Activated effector memory CD4-positive, alpha-beta T cell treated with Interleukin-2 at 50 U/mL for 16 hours (primary cell): ENCODE measurements around the gene CALML5.

Experiments used
- DNase-seq: peaks from one replicate; pipeline ENCODE4 v3.0.0-alpha.2; 2020

The CALML5 gene

DNA sequence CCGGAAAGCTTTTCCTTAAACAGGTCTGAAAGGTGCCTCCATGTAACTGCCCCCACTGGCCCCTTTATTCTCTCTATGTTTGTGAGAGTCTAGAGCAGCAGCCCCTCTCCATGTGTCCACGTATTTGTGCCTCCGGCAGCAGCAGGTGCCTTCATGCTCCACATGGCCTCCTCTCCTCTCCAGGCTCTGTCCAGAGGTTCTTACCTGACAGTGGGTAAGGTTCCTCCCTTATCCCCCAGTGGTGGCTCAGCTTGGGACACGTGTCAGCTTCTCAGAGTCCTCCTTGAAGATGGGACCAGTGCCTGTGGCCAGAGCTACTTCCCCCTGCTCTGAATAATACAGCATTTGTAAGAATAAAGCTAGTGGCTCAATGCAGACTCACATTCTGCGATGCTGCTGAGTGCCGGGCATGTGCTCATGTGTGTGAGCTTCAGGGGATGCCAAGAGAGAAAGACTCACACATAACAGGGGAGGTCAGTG lies 33.3 kb upstream of the CALML5 start:
- no peak for DNase-seq

DNA sequence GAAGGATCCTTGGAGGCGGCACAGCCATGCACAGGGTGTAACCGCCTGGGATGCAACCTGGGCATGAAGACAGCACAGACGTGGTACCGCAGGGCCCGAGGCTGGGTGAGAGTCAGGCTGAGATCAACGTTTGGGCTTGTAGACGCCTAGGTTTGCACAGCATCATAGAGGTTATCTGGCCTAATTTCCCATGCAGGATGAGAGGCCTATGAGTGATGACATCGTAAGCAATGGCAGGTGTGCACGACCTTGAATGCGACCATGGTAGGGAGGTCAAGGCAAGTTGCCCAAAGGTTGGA lies 32.9 kb upstream of the CALML5 start:
- DNase-seq = no peak

DNA sequence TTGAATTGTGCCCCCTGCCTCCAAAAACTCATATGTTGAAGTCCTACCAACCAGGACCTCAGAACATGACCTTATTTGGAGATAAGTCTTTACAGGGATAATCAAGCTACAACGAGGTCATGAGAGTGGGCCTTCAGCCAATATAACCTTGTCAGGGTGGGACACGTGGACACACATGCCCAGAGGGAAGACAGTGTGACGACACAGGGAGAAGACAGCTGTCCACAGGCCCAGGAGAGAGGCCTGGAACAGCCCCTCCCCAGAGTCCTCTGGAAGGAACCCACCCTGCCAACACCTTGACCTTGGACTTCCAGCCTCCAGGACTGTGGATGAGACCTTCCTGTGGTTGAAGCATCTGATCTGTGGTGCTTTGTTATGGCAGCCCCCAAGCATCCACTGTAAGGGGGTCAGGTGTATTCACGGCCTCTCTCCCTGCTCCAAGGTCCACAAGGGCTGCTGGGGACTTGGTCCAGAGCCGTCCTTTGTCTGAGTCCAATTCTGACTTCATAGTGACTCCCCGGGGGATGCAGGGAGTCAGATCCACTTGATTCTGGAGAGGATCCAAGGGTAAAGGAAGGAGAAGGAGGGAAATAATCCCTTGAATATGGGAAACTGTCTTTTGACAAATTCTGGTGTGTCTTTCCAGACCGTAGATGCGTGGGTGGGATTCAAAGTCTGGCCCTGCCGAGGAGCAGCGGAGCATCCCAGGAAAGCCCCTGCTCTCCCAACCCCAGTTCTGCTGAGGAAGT lies 32.4 kb upstream of the CALML5 start:
- DNase-seq = no peak

DNA sequence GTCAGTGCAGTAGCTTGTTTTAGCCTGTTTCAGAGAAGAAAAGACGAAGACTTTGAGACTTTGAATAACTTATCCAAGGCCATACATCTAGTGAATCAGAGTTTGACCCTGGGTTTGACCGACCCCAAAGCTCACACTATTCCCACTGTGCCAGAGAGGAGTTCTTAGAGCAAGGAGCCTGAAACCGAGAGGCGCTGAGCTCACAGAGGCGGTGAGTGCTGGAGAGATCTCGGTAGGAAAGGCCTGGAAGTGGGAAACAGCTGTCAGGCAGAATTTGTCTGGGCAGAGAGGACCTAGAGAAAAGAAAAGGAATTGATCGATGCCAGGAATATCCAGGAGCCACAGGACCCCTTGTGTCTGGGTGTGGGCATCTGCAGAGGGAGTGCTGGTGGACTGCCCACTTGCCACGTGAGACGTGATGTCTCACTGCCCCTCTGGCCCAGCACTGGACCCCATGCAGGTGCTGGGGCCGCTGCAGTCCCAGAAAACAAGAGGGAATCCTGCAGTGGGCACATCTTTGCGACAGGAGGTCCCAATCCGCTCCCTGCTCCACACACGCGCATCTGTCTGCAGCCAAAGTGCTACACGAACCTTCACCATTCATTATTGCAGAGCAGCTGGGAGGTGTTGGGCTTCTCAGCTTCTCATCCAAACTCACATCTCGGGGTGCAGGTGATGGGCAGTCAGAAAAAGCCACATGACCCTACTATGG lies 31.6 kb upstream of the CALML5 start:
- DNase-seq = no peak

DNA sequence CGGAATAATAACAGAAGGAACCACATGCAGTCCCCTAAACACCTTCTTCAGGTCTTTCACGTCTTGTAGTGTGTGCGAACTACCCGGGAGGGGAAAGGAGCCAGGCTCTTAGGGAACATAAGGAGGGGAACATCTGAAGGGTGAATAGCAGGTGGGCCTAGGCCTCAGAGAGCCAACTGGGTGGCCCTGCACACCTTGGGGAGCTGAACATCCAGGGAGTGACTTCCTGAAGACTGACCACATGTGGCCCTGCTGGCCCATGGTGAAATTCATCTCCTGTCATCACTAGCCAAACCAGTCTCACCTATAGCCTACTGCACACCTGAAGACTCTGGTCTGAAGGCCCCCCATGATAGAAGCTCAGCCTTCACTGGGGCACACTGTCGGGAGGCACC lies 31.0 kb upstream of the CALML5 start:
- DNase-seq = no peak

DNA sequence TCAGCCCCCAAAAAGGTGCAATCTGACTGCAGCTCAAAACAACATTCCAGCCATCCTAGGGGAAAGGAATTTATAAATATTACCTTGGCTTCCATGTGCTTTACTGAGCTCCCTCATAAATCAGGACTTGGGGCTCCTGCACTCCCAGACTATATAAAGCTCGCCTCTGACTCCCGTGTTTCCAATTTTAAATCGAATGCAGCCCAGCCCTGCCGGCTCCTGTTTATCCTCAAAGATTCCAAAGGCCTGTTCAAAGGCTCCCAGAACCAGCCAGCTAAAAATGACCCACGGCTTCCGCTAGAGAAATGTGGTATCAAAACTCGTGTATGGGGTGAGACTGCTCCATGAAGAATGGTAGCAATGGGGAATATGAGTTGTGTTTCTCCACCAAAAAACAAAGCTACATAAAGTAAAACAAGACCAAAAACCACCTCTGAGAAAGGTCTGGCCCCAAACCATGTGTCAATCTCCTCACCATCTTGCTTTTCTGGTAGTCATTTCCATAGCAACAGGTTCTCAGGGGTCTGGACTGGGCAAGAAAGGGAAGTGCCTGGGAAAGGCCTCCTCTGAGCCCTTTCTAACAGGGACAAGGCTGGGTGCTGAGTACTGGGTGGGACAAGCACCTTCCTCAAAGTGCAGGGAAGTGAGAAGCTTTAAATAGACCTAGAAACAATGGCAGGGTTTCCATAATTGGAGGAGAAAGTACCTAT lies 30.5 kb upstream of the CALML5 start:
- no peak for DNase-seq

DNA sequence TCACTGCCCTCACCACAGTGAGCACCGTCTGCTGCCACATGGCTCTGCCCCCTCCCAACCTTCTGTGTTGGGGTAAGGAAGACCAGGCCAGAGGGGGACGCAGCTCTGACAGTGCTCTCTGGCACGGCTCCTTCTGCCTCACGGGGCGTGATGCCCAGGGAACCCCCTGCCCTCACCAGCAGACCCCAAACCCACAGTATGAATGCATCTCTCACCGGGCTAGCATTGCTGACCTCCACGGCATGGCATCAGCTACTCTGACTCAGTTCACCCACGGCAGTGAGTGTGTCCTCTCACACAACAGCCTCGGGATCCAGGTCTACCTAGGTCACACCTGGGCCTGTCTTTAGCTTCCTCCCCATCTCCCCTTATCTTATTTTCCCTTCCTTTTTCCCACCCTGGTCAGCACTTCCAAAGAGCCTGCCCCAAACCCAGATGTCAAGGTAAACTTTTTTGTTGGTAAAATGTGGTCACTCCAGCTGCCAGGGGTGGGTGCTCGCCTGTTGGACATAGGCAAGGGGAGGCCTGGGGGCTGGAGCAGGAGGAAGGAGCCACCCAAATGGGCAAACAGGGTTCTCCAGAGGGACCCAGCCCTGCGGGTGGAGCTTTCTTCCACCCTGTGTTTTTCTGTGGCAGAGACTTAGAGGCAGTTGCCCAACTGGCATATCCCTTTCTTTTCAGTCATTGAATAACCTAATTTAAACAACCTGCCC lies 29.8 kb upstream of the CALML5 start:
- DNase-seq = no peak

DNA sequence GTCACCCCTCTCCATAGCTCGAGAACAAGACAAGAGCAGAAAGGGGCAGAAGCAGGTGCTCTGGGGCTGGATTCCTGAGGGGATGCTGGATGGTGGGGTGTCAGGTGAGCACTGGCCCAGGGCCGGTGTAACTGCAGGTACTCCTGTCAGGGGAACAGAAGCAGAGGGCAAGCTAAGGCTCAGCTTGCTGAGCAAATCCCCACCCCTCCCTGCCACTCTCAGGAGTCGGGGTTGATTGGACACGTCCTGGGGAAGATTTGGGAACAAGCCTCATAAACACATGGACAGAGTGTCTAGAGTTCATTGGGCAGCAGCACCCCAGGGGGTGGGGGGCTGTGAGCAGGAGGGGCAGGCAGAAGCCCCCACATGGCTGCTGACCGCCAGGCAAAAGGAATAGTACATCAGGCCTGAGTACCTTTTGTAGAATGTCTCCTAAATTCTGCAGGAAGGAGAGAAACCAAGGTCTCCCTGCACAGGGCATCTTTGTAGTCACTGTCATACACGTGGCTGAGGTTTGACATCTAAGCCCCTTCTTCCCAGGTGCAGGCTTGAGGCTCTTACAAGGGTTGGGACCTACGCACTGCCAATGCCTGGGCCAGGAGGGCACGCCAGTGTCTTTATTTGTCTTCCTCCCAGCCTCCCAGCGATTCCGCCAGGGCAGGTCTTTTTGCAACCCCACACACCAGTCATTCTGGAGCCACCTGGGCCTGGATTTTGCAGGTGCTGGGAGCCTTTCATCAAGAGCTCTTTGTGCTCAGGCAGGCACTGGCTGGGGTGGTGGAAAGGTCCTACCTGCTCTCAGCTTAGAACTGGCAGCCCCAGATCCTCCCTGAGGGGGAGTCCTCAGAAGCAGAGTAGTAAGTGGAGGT lies 28.2 kb upstream of the CALML5 start:
- DNase-seq = no peak

DNA sequence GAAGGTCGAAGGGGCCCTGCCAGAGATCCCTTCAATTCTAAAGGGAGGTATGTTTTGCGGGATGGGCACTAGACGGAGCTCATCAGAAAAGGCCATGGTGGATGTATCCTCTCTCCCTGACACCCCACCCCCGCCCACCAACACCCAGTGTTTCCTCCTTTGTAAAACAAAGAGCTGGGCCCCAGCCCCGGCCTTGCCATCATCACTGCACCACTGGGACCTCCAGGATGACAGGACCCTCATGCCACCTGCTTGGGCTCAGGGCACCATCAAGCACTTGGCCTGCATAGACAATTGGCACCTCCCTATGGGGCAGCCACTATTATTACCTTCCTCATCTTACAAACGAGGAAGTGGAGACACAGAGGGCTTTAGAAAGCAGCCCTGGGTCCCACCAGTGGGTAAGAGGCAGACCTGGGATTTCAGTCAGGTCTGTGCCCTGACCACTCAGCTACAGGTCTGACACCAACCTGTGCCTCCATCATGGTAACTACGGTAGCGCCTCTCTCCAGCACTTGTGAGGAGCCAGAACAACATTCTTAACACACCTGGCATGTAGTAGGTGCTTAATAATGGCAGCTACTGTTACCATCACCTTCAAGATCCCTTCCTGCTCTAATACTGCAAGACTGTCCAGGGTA lies 27.4 kb upstream of the CALML5 start:
- no peak for DNase-seq

DNA sequence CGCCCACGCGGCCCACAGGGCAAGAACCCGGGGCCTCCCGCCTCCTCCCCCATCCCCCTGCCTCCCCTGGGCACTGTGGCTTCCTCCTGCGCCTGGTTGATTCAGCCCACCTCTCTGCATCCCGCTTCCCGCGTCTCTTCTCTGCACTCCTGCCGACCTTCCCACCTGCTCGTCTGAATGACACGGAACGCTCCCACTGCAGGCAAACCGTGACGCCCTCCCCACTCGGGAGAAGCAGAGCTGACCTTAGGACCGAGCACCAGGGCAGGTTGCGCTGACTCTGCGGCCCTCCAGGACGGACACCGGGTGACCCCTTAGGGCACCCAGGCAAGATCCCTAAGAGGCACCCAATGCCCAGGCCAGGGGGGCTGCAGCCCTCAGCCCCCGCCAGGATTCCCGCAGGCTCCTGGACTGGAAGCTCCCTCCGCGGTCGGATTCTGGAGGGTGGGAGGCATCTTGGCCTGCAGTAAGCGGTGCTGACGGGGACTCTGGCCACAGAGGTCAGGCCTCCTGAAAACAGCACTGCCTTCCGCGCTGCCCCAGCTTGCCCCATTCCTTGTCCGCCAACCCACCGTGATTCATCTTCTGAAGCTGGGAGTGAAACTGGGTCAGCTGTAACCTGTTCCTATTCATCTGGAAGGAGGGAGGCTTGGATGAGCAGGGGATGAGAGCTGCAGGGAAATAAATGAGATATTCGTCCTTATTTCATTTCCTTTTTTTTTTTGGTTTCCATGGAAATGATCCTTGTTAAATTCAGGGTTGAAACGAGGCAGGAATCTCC lies 26.4 kb upstream of the CALML5 start:
- no peak for DNase-seq

DNA sequence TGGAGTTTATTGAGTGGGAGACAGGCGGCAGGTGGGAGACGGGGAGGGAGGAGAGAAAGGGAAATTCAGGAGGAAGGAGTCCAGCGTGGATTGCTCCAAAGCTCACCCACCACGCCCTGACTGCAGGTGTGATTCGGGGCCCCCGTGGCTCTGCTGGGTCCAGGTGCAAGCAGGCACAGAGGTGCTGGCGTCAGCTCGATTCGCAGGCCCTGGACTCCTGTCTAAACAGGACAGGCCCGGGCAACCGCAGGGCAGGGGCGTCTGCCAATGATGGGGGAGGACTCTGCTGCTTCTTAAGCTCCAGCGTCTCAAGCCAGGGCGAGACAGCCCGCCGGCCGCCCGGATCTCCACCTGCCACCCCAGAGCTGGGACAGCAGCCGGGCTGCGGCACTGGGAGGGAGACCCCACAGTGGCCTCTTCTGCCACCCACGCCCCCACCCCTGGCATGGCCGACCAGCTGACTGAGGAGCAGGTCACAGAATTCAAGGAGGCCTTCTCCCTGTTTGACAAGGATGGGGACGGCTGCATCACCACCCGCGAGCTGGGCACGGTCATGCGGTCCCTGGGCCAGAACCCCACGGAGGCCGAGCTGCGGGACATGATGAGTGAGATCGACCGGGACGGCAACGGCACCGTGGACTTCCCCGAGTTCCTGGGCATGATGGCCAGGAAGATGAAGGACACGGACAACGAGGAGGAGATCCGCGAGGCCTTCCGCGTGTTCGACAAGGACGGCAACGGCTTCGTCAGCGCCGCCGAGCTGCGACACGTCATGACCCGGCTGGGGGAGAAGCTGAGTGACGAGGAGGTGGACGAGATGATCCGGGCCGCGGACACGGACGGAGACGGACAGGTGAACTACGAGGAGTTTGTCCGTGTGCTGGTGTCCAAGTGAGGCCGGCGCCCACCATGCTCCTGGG lies 25.5 kb upstream of the CALML5 start, which contains the start of gene CALML3:
TSS of gene CALML3 (plus strand) at position 321 of the 920 bp plus-strand sequence. CDS start at position 446, 125 bp downstream.
- no peak for DNase-seq

DNA sequence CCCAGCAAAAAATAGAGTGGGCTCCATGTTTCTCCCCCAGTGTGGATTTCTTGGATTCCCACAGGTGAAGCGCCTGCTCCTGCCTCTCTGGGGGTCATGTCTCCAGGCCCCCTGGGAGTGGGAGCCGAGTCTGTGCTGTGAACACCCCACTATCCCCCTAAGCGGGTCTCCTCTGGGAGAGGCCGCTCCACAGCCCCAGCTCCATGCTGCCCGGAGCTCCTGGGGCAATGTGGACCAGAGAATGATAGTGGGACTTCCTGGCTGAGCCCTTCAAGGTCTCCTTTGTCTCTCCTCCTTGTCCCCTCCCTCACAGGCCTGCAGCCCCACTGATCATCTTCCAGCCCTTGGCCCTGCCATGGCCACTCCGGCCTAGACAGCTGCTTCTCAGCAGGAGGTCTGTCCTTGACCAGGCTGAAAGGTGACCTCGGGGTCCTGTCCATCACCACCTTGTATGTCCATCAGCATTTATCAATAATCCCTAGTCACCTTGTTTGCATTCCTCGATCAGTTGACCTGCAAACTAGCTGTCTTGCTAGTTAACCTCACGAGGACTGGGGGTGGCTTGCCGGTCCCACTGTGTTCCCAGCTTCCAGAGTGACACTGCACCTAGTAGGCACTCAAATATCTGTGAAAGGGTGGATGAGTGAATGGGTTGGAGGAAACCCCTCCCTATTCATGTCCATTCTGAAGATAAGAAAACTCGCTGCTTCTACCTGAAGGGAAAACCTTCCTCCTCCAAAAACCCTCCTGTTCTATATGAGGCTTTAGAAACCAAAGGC lies 24.6 kb upstream of the CALML5 start:
- no peak for DNase-seq

DNA sequence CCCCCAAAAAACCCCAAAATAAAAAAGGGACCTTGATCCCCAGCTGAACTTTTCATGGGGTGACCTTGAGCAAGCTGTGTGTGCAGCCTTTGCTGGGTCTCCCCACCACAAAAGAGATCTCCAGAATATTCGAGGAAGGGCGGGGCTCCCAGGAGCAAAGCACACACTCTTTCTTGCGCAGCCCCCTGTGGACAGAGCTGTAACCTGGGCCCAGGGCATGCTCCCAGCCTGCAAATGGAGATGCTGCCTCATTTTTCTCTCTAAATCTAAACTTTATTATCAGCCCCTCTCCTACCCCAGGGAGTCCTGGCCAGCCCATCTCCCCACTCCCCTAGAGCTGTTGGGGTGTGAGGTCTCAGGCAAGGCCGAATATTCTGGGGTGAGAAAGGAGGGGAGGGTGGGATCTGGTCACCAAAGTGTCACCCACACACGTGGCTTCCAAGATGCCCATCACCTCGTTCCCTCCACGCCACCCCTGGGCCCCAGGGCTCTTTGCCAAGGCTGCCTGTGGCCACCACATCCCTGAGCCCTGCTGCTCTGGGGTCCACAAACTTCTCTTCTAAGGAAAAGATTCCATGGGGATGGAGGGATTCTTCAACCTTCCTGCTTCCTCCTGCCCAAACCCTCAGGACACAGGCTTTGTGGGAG lies 23.7 kb upstream of the CALML5 start:
- DNase-seq = no peak

DNA sequence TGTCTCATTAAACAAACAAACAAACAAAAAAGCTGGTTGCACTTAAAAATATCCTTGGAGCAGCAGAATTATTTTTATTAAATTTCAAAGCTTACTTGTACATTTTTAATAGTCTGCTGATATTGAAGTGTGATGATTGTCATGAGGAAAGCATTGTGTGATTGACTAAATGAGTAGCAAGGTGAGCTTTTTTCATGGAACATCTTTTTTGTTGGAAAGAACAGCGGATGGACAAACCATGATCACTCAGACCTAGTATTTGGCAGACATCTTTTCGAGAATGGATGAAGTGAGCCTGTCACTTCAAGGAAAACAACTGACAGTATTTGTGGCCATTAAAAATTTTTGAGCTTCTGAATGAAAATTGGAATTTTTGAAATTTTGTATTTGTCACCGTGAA lies 19.7 kb upstream of the CALML5 start:
- DNase-seq = no peak

DNA sequence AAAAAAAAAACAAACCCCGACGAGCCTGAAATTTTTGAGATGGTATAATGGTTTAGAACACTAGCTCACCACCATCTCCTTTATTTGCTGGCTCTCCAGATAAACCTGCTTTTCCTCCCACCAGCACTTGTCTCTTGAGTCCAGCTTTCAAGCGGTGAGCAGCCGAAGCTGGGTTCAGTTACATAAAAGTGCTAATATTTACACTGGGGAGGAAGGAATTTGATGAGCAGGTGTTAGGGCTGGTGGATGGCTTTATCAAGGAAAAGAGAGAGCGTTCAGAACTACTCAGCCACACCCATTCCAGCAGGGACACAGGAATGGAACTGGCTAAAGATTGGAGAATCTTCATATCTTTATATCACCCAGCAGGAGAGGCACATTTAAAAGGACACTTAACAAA lies 18.8 kb upstream of the CALML5 start:
- no peak for DNase-seq

DNA sequence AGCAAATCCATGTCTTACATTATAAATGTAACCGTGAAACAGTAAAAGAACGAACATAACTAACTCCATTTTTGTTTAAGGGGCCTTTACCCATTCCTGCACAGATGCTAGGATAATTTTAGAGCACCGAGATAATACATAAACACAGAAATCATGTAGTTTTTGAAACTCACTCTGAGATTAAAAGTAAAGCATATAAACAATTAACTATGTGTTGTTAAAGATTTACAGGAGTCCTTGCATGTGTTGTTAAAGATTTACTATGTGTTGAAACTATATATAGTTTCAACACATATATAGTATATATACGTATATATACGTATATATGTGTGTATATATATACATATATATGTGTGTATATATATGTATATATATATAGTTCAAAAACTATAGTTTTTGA lies 18.2 kb upstream of the CALML5 start:
- DNase-seq = no peak

DNA sequence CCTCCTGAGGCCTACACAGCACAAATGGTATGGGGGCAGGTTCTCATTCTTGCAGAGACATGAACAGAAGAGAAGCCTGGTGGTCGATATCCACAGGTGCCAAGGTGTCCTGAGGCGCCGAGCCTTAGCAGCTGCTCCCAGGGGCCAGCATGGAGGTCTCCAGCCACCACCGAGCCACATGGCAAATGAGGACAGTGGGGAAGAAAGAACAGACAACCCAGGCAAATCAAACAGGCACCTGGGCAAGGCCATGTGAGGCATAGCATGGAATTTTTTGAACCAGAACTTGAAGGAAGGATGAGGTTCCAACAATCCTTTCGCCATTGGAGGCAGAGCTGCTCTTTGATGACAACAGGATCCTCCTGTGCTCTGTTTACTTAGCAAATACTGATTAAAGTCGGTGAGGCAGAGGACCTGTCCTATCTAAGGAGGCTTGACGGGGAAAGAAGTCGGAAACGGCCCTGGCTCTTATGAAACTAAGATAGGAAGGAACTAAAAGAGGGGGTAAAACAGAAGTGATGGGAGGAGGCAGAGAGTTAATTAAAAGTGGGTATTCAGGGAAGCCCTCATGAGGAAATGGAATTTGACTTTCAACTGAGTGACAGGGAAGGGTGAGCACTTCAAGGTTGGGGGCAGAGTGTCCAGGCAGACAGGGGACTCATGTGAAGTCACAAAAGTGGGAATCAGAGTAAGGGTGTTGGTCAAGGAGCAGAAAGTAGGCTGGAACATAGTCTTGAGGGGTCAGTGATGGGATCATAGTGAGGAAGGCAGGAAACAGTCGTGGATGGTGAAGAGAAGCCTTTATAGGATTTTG lies 16.8 kb upstream of the CALML5 start:
- no peak for DNase-seq
